Activated B cell treated with CpG ODN at 0.5 μM for 24 hours (primary cell): ENCODE results near the gene TEX50. TPM values are rescaled to one million over a fixed set of nuclear protein-coding genes. Genes with fewer than 3 reads are reported as not detected.
"Not testable (repeated sequence)": the region's sequence is repeated elsewhere in the genome, so short reads cannot be mapped to it uniquely, and the experiment has no call there.

ENCODE experiments used
- ATAC-seq: fragments of 200-7000 bp; cut with Tn5 transposase; one replicate; pipeline ENCODE4 v1.10.0; 2021; ENCODE audit warnings: low read depth, mild to moderate bottlenecking, moderate library complexity
- CTCF ChIA-PET: fragments of 350-600 bp; sonication (Branson Sonifier 250); formaldehyde crosslinking; loops from one replicate; lab custom pipeline; 2021; ENCODE audit warnings: antibody characterized with exemption; lab: Charles Lee
- POLR2A ChIA-PET: fragments of 350-600 bp; sonication (Branson Sonifier 250); formaldehyde crosslinking; loops from one replicate; lab custom pipeline; 2021; ENCODE audit warnings: antibody characterized with exemption; lab: Charles Lee
- DNase-seq: peaks from one replicate; pipeline ENCODE4 v3.0.0; 2022
- H3K27ac Mint-ChIP-seq: one replicate; pipeline ENCODE4 v1.8.0; 2020; ENCODE audit warnings: mixed read lengths
- H3K27me3 Mint-ChIP-seq: one replicate; pipeline ENCODE4 v1.8.0; 2021; ENCODE audit warnings: mixed read lengths
- H3K36me3 Mint-ChIP-seq: one replicate; pipeline ENCODE4 v1.8.0; 2021; ENCODE audit warnings: low read depth, mixed read lengths
- H3K4me1 Mint-ChIP-seq: one replicate; pipeline ENCODE4 v1.8.0; 2021; ENCODE audit warnings: mixed read lengths
- H3K4me3 Mint-ChIP-seq: one replicate; pipeline ENCODE4 v1.8.0; 2020; ENCODE audit warnings: mild to moderate bottlenecking, mixed read lengths
- H3K9me3 Mint-ChIP-seq: one replicate; pipeline ENCODE4 v1.8.0; 2020; ENCODE audit warnings: mixed read lengths
- intact Hi-C: fragments of 100-400 bp; cut with micrococcal nuclease; formaldehyde crosslinking; loops from one replicate; pipeline ENCODE4 v1.15.1; 2024
- total RNA-seq: library from RNA; stranded (reverse); gene quantifications from 2 replicates; pipeline ENCODE4 v1.2.3, GENCODE V29; 2022
- TF ChIP-seq, protein P1 (sequence below): fragments of 200-600 bp; IDR thresholded peaks from one replicate; pipeline ENCODE4 v1.8.0; 2022; ENCODE audit warnings: antibody characterized with exemption, mild to moderate bottlenecking

TEX50 gene
- total RNA-seq: not detected in 2 replicates

DNA sequence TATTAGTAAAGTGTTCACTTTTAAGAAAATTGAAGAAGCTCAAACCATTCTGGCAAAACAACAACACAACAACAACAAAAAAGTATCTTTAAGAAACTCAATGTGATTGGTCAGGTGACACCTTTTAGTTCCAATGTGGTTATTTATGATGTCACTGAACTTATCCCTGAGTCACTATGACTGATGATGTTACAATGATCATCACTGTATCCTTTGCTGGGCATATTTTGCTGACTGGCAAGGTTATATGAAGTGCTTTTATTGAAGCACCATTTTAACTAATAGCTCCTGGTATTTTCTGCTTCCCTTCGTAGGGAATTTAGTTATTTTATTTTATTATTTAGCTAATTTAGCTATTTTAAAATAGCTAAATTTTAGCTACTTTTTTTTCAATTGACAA, at the start of gene TEX50:
TSS of gene TEX50 (plus strand) at position 223 of the 400 bp plus-strand sequence. CDS start 184 bp downstream, outside the sequence.
- H3K4me3 Mint-ChIP-seq: no peak within 1 kb of the TSS
- intact Hi-C loops: no loop called here

DNA sequence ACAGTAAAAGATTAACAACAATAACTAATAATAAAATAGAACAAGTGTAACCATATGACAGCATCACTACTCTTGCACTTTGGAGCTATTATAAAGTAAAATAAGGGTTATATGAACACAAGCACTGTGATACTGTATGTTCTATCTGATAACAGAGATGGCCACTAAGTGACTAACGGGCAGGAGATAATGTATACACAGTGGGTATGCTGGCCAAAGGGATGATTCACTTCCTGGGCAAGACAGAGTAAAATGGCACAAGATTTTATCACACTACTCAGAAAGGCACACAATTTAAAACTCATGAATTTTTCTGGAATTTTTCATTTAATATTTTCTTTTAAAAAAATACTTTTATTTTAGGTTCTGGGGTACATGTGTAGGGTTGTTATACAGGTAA, 44.6 kb upstream of the TEX50 start:
- TF ChIP-seq, protein P1, sequence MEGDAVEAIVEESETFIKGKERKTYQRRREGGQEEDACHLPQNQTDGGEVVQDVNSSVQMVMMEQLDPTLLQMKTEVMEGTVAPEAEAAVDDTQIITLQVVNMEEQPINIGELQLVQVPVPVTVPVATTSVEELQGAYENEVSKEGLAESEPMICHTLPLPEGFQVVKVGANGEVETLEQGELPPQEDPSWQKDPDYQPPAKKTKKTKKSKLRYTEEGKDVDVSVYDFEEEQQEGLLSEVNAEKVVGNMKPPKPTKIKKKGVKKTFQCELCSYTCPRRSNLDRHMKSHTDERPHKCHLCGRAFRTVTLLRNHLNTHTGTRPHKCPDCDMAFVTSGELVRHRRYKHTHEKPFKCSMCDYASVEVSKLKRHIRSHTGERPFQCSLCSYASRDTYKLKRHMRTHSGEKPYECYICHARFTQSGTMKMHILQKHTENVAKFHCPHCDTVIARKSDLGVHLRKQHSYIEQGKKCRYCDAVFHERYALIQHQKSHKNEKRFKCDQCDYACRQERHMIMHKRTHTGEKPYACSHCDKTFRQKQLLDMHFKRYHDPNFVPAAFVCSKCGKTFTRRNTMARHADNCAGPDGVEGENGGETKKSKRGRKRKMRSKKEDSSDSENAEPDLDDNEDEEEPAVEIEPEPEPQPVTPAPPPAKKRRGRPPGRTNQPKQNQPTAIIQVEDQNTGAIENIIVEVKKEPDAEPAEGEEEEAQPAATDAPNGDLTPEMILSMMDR: no peak
- peaks cover 8% of the 10 kb centered on the region for H3K27me3 Mint-ChIP-seq
- DNase-seq (no peak), ATAC-seq (no peak)
- intact Hi-C loops: no loop called here
- no peaks in the 10 kb centered on the region for H3K4me1 Mint-ChIP-seq
- H3K36me3 Mint-ChIP-seq: no peaks in the 10 kb centered on the region
- no peak overlapping the region for H3K4me3 Mint-ChIP-seq
- no peaks in the 10 kb centered on the region for H3K9me3 Mint-ChIP-seq
- H3K27ac Mint-ChIP-seq: no peak overlapping the region
- ChIA-PET CTCF (no interaction called here), POLR2A (no interaction called here)

More for the DNA sequence above, at the start of gene TEX50:
- DNase-seq: no peak
- TF ChIP-seq, protein P1: no peak
- peaks cover 5% of the 10 kb centered on the region for H3K27me3 Mint-ChIP-seq
- CTCF ChIA-PET: no interaction called here
- H3K36me3 Mint-ChIP-seq: no peaks in the 10 kb centered on the region
- peaks cover 13% of the 10 kb centered on the region for H3K9me3 Mint-ChIP-seq
- no peaks in the 10 kb centered on the region for H3K4me1 Mint-ChIP-seq
- no peak within 1 kb of the TSS for H3K27ac Mint-ChIP-seq
- POLR2A ChIA-PET: no interaction called here
- ATAC-seq: no peak

DNA sequence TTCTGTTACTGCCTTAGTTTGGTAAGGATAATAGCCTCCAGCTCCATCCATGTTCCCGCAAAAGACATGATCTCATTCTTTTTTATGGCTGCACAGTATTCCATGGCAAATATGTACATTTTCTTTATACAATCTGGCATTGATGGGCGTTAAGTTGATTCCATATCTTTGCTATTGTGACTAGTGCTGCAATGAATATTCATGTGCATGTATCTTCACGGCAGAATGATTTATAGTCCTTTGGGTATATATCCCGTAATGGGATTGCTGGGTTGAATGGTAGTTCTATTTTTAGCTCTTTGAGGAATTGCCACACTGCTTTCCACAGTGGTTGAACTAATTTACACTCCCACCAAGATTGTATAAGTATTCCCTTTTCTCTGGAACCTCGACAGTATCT, 44.0 kb upstream of the TEX50 start:
- H3K27me3 Mint-ChIP-seq, H3K4me3 Mint-ChIP-seq, POLR2A ChIA-PET, CTCF ChIA-PET, H3K9me3 Mint-ChIP-seq, DNase-seq, H3K4me1 Mint-ChIP-seq, intact Hi-C loops, H3K36me3 Mint-ChIP-seq, H3K27ac Mint-ChIP-seq, ATAC-seq: not testable (repeated sequence)

DNA sequence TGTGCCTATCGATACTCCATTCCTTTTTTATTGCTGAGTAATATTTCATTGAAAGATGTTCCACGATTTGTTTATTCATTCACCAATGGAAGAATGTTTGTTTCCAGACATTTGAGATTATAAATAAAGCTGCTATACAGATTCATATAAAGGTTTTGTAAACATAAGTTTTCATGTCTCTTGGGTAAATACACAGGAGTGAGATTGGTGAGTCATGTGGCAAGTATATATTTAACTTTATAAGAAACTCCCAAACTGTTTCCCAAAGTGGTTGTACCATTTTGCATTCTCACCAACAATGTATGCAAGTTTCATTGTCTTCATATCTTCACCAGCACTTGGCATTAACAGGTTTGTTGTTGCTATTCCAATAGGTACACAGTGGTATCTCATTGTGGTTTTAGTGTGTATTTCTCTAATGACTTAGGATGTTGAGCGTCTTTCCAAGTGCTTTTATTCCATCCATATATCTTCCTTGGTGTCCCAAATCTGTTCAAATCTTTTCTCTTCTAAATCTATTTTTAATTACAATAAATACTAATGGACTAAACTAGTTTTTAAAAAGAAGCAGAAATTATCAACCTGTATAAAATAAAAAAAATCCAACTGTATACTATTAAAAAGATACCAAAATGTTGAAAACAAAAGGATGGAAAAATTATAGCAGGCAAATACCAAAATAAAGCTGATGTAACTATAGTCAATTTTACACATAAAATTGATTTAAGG, 38.9 kb upstream of the TEX50 start:
- ATAC-seq: no peak
- Mint-ChIP-seq H3K4me1 (peaks cover 2% of the 10 kb centered on the region), H3K36me3 (no peaks in the 10 kb centered on the region), H3K27me3 (peaks cover 13% of the 10 kb centered on the region), H3K27ac (no peak overlapping the region), H3K4me3 (no peak overlapping the region), H3K9me3 (peaks cover 5% of the 10 kb centered on the region)
- TF ChIP-seq, protein P1: no peak
- CTCF ChIA-PET: no interaction called here
- DNase-seq: no peak
- intact Hi-C loops: no loop called here
- POLR2A ChIA-PET: no interaction called here

GRCh38 chr1:173601588-173601987, 33.5 kb upstream of the TEX50 start:
- intact Hi-C loops: no loop called here
- POLR2A ChIA-PET: no interaction called here
- H3K4me3 Mint-ChIP-seq: no peak overlapping the region
- H3K4me1 Mint-ChIP-seq: peaks cover 18% of the 10 kb centered on the region
- H3K9me3 Mint-ChIP-seq: no peaks in the 10 kb centered on the region
- H3K36me3 Mint-ChIP-seq: no peaks in the 10 kb centered on the region
- peaks cover 8% of the 10 kb centered on the region for H3K27me3 Mint-ChIP-seq
- no peak overlapping the region for H3K27ac Mint-ChIP-seq
- DNase-seq: no peak
- CTCF ChIA-PET: no interaction called here
- ATAC-seq: peak; percentile 21
- TF ChIP-seq, protein P1: no peak
